C1 segment of cervical spinal cord (tissue), 14 donors: Measurements from ENCODE around the gene LMNTD2.
A peak's percentile ranks its signal among the peaks of the same experiment; 100 is the strongest.

ENCODE experiments used
- DNase-seq, 14 donors: peaks; one replicate each; lab custom pipeline; 2025; lab: John Stamatoyannopoulos, UW

Gene LMNTD2

DNA sequence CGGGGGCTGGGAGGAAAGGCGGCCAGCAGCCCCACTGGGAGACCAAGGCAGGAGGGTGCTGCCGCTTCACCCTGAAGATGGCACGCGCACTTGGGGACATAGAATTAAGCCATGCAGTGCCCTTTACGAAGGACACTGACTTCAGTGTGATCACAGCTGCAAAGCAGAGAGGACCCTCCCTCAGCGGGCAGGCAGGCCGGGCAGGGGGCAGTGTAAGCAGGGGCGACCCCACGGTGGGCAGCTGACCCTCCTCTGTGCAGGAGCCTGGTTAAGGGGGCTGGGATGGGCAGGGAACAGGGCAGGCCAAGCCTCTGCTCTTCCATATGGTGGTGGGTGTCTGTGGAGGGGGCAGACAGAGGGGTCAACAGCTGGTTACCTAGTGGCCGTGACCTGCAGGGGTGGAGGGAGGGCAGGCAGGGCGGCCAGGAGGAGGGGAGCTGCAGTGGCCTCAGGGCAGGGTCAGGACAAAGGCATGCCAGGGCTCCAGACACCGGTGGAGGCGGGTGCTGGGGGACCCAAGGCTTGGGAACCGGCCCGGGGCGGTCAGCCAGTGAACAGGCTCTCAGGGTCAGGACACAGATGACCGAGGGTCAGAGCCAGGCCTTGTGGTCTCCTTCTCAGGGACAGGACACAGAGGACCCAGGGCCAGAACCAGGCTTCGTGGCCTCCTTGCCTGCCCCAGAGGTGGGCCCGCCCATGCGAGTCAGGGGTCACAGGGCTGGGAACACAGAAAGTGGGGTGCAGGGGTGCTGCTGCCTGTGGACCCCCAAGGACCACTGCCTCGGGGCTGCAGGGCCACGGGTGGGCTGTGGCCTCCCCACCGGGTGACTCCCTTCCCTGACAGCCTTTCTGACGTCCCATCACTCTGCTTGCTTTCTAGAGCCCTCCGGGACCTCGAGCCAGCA lies 7.2 kb downstream of the LMNTD2 start:
- no peak for DNase-seq

DNA sequence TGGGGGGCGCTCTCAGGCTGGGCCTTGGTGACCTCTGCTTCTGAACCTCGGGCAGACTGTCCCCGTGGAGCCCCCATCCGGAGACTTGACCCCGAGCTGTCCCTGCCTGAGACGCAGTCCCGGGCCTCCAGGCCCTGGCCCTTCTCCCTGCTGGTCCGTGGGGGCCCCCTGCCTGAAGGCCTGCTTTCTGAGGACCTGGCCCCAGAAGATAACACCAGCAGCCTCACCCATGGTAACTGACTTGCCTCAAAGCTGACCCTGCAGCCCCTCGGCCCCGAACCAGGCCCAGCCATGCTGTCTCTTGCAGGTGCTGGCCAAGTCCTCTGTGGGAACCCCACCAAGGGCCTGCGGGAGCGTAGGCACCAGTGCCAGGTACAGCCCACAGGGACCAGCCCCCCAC lies 8.9 kb downstream of the LMNTD2 start:
- DNase-seq: no peak

DNA sequence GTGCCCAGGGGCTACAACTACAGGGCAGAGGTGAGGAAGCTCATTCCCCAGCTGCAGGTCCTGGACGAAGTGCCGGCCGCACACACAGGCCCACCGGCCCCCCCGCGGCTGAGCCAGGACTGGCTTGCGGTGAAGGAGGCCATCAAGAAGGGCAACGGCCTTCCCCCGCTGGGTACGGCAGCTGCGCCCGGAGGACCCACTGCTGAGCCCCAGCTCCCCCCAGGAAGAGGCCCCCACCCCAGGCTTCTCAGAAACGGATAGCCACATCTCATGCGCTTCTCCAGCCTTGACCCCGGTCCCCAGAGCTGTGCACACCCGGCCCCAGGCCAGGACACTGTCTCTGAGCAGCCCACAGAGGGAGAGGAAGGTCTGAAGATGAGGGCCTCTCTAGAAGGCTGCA lies 9.4 kb downstream of the LMNTD2 start:
- no peak for DNase-seq

GRCh38 chr11:550746-551085 lies 9.8 kb downstream of the LMNTD2 start:
- no peak for DNase-seq

- no peak for DNase-seq
Measured at GRCh38 chr11:550021-550745, 10.4 kb downstream of the LMNTD2 start.

- DNase-seq: no peak
Measured at GRCh38 chr11:548700-549603, 11.6 kb downstream of the LMNTD2 start.

DNA sequence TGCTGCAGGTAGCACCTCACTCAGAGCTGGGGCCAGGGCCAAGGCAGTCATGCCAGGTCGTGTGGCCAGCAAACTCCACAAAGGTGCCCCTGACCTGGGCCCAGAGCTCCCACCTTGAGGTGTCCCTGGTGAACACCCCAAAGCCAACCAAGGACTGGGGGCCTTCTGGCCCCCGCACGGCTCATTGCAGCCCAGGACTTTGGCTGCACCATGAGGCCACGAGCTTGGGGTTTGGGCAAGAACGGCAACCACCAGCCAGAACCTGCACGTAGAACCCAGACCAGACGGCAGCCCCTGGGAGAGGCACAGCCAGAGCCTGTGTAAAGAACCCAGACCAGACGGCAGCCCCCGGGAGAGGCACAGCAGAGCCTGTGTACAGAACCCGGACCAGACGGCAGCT lies 15.4 kb downstream of the LMNTD2 start:
- no peak for DNase-seq

GRCh38 chr11:544817-545166 lies 15.7 kb downstream of the LMNTD2 start:
- no peak for DNase-seq

DNA sequence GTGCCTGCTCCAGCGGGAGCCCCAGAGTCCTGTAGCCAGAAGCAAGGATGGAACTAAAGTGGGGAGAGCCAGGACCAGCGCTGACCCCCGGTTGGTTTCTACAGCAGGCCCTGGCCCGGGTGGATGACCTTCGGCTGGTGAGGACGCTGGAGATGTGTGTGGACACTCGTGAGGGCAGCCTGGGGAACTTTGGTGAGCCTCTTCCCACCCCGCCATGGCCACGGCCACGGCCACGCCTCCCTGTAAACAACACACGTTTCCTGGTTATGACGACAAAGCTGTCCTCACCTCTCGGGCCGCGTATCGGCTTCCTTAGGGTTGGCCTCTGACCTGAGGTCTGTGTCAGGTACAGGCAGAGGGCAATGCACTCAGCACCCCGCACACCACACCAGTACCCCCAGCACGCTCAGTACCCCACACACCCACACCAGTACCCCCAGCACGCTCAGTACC lies 19.1 kb downstream of the LMNTD2 start:
- DNase-seq: no peak

GRCh38 chr11:540583-541432 lies 19.7 kb downstream of the LMNTD2 start:
- DNase-seq: no peak

- DNase-seq: no peak
Measured at GRCh38 chr11:539971-540481, 20.5 kb downstream of the LMNTD2 start.

- DNase-seq: no peak
Measured at GRCh38 chr11:538431-539051, 22.0 kb downstream of the LMNTD2 start.

DNA sequence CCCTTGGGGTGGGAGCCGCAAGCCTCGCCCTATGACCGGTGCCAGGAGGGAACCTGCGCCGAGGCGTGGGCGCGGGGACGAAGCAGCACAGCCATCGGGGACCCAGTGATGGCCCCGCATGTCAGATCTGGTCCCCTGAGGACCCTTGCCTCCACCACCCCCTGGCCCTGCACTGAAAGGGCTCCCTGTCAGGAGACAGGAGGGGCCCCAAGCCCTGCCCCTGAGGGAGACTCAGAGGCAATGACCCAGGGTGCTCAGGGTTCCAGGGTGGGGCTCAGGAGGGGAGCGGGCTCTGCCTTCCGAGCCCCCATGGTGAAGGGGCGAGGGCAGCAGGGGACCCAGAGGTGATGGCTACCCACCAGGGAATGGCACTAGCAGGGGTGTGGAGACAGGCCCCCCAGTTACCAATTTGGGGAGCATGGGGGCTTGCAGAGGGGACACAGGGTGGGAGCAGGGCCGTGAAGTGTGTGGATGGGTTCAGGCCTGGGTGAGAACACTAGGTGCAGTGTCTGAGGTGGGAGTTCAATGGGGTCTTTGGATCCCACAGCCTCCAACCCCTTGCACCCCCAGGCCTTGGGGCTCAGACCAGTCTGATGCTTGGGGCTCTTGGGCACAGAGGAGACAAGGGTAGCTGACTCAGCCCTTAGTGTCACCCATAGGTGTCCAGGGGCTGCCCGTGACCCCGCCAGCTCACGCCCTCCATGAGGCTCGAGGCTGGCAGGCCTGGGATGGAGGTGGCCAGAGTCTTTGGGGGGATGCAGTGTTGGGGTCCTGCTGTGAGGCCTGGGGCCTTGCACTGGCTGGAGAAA lies 22.7 kb downstream of the LMNTD2 start:
- DNase-seq: no peak

GRCh38 chr11:536841-537621 lies 23.5 kb downstream of the LMNTD2 start, which contains the start of gene LRRC56:
LRRC56 (plus strand) TSS chr11:537527; CDS start chr11:540685, 3,158 bp downstream.
- DNase-seq: no peak

GRCh38 chr11:535519-536454 lies 24.8 kb downstream of the LMNTD2 start, which contains the start of gene HRAS:
HRAS (minus strand) TSS chr11:535576.
- peak; percentile 48 to 97 (median 88) for DNase-seq

DNA sequence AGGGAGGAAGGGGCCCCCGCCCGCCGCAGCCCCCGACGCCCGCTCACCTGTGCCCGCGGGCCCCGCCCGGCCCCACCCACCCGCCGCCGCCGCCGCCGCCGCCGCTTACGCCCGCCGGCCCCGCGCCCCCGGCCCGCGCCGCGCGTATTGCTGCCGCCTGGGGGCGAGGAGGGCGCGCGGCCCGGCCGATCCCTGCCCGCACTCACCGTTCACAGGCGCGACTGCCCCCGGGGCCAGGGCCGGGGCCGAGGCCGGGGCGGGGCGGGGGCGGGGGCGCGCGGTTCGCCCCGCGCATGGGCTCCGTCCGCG lies 25.4 kb downstream of the LMNTD2 start:
- no peak for DNase-seq

DNA sequence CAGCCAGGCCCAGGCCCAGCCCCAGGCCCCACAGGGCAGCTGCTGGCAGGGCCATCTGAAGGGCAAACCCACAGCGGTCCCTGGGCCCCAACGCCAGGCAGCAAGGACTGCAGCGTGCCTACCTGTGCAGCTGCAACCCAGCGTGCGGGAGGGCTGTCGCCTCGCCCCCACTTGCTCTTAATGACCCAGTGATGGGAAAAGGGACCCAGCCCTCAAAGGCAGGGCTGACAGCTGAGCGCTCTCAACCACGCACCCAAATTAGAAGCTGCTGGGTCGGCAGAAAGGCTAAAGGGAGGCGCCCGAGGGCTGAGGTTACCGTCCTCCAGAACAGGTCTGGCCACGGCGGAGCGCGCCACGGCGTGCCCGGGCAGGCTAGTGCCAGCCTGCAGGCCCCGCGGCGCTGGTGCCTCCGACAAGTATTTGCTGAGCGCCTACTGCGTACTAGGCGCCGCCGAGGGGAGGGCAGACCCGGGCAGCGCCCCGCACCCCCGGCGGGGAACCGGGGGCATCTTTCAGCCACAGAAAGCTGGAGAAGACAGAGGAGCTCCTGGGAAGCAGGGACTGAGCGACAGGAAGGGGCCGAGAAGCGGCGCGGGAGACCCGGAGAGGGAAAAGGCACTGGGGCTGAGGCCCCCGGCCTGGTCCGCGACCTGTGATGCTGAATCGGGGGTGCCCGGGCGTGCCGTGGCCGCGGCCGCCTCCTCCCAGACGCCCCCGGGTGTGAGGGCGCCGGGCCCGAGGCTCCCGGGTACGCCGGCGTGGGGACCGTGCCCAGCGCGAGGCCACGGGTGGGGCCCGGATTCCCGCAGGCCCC lies 25.9 kb downstream of the LMNTD2 start:
- DNase-seq: peak in 1 of 14 donors; percentile 11
